Measurements from ENCODE around the gene PPP1R13B. TPM values are rescaled to one million over a fixed set of nuclear protein-coding genes. Genes with fewer than 3 reads are reported as not detected.
"Not testable (repeated sequence)": the region's sequence is repeated elsewhere in the genome, so short reads cannot be mapped to it uniquely, and the experiment has no call there.

PPP1R13B gene
- total RNA-seq, 1 experiment from 2014 or later = 3.0 TPM

DNA sequence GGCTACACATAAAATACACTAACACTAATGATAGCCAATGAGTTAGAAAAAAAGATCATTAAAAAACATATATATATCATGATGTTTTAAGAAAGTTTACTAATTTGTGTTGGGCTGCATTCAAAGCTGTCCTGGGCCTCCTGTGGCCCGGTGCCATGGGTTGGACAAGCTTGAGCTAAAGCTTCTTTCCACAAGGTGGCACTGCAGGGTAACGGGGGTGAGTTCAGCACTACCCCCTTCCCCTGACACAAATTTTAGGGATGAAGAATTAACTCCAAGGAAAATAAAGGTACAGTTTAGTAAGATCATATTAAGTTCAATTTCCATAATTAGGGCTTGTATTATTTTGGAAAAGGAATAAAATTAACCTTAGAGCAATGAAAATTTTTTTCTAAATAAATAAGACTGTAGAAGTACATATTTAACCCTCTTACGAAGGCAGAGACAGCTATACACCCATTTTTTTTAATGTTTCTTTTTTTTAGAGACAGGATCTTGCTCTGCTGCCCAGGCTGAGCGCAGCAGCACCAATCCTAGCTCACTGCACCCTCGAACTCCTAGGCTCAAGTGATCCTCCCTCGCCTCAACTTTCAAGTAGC is 38.9 kb downstream of the PPP1R13B start:
- Histone ChIP-seq H3K4me2 (ENCODE audit: low read depth, low read length, poor library complexity, severe bottlenecking) (no peak overlapping the region), H3K4me1 (ENCODE audit: low read length) (peaks cover 17% of the 10 kb centered on the region)
- peak; percentile 91 for DNase-seq

DNA sequence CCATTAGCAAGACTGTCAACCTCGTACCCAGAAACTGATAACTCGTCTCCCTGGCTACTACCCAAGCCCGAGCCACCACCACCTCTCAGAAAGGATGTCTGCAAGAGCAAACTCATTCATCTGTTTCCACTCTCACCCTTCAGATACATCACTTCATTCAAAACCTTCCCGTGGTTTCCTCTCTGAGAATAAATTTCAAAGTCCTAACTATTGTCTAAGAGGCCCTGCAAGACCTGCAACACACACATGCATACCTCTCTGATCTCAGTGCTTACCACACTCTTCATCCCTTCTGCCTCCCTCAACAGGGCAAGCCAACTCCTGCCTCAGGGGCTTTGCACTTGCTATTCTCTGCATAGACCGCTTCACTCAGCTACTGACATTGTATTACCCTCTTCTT is 40.6 kb downstream of the PPP1R13B start:
- H3K4me2 ChIP-seq (ENCODE audit: low read depth, low read length, poor library complexity, severe bottlenecking) = no peak overlapping the region

More for the DNA sequence above, 38.9 kb downstream of the PPP1R13B start:
- Histone ChIP-seq H3K79me2 (ENCODE audit: low read length) (no peaks in the 10 kb centered on the region), H3K27ac (ENCODE audit: low read length) (no peak overlapping the region), H3K9ac (ENCODE audit: low read length) (no peak overlapping the region), H3K9me3 (ENCODE audit: low read length) (no peaks in the 10 kb centered on the region), H3K4me3 (ENCODE audit: low read length) (no peak overlapping the region), H3K27me3 (ENCODE audit: low read length) (no peaks in the 10 kb centered on the region), H2AFZ (ENCODE audit: low read length) (no peak overlapping the region), H3K36me3 (ENCODE audit: insufficient read depth, low read length) (no peaks in the 10 kb centered on the region), H3K9me2 (replicated peaks; ENCODE audit: insufficient read depth, low read length) (no peaks in the 10 kb centered on the region), H4K20me1 (ENCODE audit: insufficient read depth, low read depth, low read length) (peaks cover 5% of the 10 kb centered on the region; the same call in 1 of the 2 replicates)

DNA sequence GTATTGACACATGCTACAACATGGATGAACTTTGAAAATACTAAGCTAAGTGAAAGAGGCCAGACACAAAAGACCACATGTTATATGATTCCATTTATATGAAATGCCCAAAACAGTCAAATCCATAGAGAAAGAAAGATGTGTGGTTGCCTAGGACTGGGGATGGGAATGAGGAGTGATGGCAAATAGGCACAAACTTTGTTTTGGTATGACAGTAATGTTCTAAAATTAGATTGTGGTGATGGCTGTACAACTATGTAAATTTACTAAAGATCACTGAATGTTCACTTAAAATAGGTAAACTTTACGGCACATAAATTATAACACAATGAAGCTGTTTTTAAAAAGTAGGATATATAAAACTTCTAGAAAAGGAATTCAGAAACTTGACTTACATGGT is 41.7 kb downstream of the PPP1R13B start:
- Histone ChIP-seq H3K4me1 (ENCODE audit: low read length) (peaks cover 17% of the 10 kb centered on the region), H4K20me1 (ENCODE audit: insufficient read depth, low read depth, low read length) (peaks cover 5% of the 10 kb centered on the region; the same call in 1 of the 2 replicates), H3K27ac (ENCODE audit: low read length) (no peak overlapping the region), H3K4me3 (ENCODE audit: low read length) (no peak overlapping the region), H3K4me2 (ENCODE audit: low read depth, low read length, poor library complexity, severe bottlenecking) (no peak overlapping the region), H3K36me3 (ENCODE audit: insufficient read depth, low read length) (no peaks in the 10 kb centered on the region), H3K27me3 (ENCODE audit: low read length) (no peaks in the 10 kb centered on the region), H3K9me3 (ENCODE audit: low read length) (no peaks in the 10 kb centered on the region), H2AFZ (ENCODE audit: low read length) (no peak overlapping the region), H3K9ac (ENCODE audit: low read length) (no peak overlapping the region), H3K9me2 (replicated peaks; ENCODE audit: insufficient read depth, low read length) (no peaks in the 10 kb centered on the region), H3K79me2 (ENCODE audit: low read length) (no peaks in the 10 kb centered on the region)
- DNase-seq = no peak

More for the DNA sequence above, 40.6 kb downstream of the PPP1R13B start:
- Histone ChIP-seq H3K36me3 (ENCODE audit: insufficient read depth, low read length) (no peaks in the 10 kb centered on the region), H3K4me1 (ENCODE audit: low read length) (peaks cover 17% of the 10 kb centered on the region), H4K20me1 (ENCODE audit: insufficient read depth, low read depth, low read length) (peaks cover 5% of the 10 kb centered on the region; the same call in 1 of the 2 replicates), H3K27me3 (ENCODE audit: low read length) (no peaks in the 10 kb centered on the region), H3K27ac (ENCODE audit: low read length) (no peak overlapping the region), H2AFZ (ENCODE audit: low read length) (no peak overlapping the region), H3K9me3 (ENCODE audit: low read length) (no peaks in the 10 kb centered on the region), H3K9me2 (replicated peaks; ENCODE audit: insufficient read depth, low read length) (no peaks in the 10 kb centered on the region), H3K4me3 (ENCODE audit: low read length) (no peak overlapping the region), H3K9ac (ENCODE audit: low read length) (no peak overlapping the region), H3K79me2 (ENCODE audit: low read length) (no peaks in the 10 kb centered on the region)
- no peak for DNase-seq

DNA sequence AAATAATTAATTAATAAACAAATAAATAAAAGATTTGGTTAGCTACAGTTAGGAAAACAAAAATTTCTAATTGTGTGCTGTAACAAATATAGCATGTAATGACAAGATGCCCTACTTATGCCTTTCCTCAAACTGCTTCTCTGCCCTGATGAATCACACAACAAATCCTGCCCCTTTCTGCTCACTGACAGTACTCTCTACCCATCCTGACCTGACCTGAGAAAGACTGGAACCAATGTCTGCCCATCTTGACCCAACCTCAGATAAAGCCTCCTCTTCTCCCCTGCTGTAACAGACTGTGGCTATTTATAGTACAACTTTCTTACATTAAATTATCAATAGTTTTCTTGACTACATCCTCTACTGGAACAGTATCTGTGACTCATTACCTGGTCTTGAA is 43.7 kb downstream of the PPP1R13B start:
- peaks cover 5% of the 10 kb centered on the region; the same call in 1 of the 2 replicates for H4K20me1 ChIP-seq (ENCODE audit: insufficient read depth, low read depth, low read length)
- no peaks in the 10 kb centered on the region for H3K27me3 ChIP-seq (ENCODE audit: low read length)
- H3K9me3 ChIP-seq (ENCODE audit: low read length) = no peaks in the 10 kb centered on the region
- H3K4me1 ChIP-seq (ENCODE audit: low read length) = peaks cover 17% of the 10 kb centered on the region
- no peaks in the 10 kb centered on the region for H3K36me3 ChIP-seq (ENCODE audit: insufficient read depth, low read length)
- H3K4me3 ChIP-seq (ENCODE audit: low read length) = no peak overlapping the region
- no peak overlapping the region for H2AFZ ChIP-seq (ENCODE audit: low read length)
- DNase-seq = no peak
- no peaks in the 10 kb centered on the region for H3K9me2 ChIP-seq (replicated peaks; ENCODE audit: insufficient read depth, low read length)
- no peak overlapping the region for H3K9ac ChIP-seq (ENCODE audit: low read length)
- no peaks in the 10 kb centered on the region for H3K79me2 ChIP-seq (ENCODE audit: low read length)
- no peak overlapping the region for H3K4me2 ChIP-seq (ENCODE audit: low read depth, low read length, poor library complexity, severe bottlenecking)
- no peak overlapping the region for H3K27ac ChIP-seq (ENCODE audit: low read length)

DNA sequence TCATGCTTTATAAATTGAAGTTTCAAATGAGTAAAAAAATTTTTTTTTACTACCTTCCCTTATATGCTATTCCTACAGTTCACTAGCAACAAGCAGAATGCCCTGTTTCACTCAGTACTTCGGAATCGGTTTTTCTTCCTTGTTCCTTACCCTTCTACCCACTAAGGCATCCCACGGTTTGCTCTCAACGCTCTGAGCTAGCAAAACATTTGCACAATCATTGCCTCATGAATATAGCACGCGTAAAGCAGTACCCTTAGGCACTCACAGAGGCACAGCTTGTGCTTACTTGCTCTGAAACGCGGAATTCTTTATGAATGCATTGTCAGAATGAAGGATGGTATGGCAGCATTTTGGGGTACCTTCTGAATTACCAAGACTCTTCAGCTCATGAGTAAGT is 45.0 kb downstream of the PPP1R13B start:
- no peak overlapping the region for H3K4me2 ChIP-seq (ENCODE audit: low read depth, low read length, poor library complexity, severe bottlenecking)
- H4K20me1 ChIP-seq (ENCODE audit: insufficient read depth, low read depth, low read length) = peaks cover 5% of the 10 kb centered on the region; the same call in 1 of the 2 replicates
- DNase-seq = no peak
- H3K4me1 ChIP-seq (ENCODE audit: low read length) = peaks cover 17% of the 10 kb centered on the region
- no peak overlapping the region for H3K4me3 ChIP-seq (ENCODE audit: low read length)
- H3K27me3 ChIP-seq (ENCODE audit: low read length) = no peaks in the 10 kb centered on the region
- H3K9ac ChIP-seq (ENCODE audit: low read length) = no peak overlapping the region
- no peaks in the 10 kb centered on the region for H3K9me2 ChIP-seq (replicated peaks; ENCODE audit: insufficient read depth, low read length)
- H3K36me3 ChIP-seq (ENCODE audit: insufficient read depth, low read length) = no peaks in the 10 kb centered on the region
- H3K27ac ChIP-seq (ENCODE audit: low read length) = no peak overlapping the region
- no peaks in the 10 kb centered on the region for H3K9me3 ChIP-seq (ENCODE audit: low read length)
- no peaks in the 10 kb centered on the region for H3K79me2 ChIP-seq (ENCODE audit: low read length)
- H2AFZ ChIP-seq (ENCODE audit: low read length) = no peak overlapping the region

DNA sequence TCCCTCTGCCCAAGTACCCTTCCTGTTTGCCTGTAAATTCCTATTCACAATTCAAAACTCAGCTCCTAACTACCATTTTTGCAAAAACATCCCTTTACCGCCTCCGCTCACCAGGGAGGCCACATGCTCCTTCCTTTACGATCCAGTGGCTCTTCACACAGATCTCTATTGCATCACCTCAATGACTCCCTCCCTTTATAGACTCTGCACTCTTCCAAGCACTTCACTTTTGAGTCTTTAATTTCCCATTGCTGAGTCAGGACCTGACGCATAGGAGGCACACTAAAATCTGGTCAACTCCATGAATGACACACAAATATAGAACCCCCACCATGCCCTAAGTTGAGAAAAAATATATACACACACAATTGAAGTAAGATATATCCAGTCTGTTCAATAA is 45.9 kb downstream of the PPP1R13B start:
- H3K9me2 ChIP-seq (replicated peaks; ENCODE audit: insufficient read depth, low read length) = no peaks in the 10 kb centered on the region
- H3K4me3 ChIP-seq (ENCODE audit: low read length) = no peak overlapping the region
- no peaks in the 10 kb centered on the region for H3K79me2 ChIP-seq (ENCODE audit: low read length)
- no peak overlapping the region for H3K4me2 ChIP-seq (ENCODE audit: low read depth, low read length, poor library complexity, severe bottlenecking)
- peaks cover 17% of the 10 kb centered on the region for H3K4me1 ChIP-seq (ENCODE audit: low read length)
- DNase-seq = no peak
- H3K9me3 ChIP-seq (ENCODE audit: low read length) = no peaks in the 10 kb centered on the region
- no peak overlapping the region for H3K9ac ChIP-seq (ENCODE audit: low read length)
- H2AFZ ChIP-seq (ENCODE audit: low read length) = no peak overlapping the region
- no peak overlapping the region for H3K27ac ChIP-seq (ENCODE audit: low read length)
- H4K20me1 ChIP-seq (ENCODE audit: insufficient read depth, low read depth, low read length) = peaks cover 1% of the 10 kb centered on the region; the same call in 1 of the 2 replicates
- H3K27me3 ChIP-seq (ENCODE audit: low read length) = no peaks in the 10 kb centered on the region
- H3K36me3 ChIP-seq (ENCODE audit: insufficient read depth, low read length) = no peaks in the 10 kb centered on the region

DNA sequence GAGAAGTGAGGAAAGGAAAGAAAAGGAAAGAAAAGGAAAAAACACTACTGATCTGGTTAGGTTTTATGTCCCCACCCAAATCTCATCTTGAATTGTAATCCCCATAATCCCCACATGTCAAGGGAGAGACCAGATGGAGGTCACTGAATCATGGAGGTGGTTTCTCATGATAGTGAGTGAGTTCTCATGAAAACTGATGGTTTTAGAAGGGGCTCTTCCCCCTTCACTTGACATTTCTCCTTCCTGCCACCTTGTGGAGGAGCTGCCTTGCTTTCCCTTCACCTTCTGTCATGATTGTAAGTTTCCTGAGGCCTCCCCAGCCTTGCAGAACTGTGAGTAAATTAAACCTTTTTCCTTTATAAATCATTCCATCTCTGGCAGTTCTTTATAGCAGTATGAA is 54.2 kb downstream of the PPP1R13B start:
- H3K9ac ChIP-seq (ENCODE audit: low read length); H3K27me3 ChIP-seq (ENCODE audit: low read length); H3K4me2 ChIP-seq (ENCODE audit: low read depth, low read length, poor library complexity, severe bottlenecking); H3K36me3 ChIP-seq (ENCODE audit: insufficient read depth, low read length); H3K79me2 ChIP-seq (ENCODE audit: low read length); H3K4me1 ChIP-seq (ENCODE audit: low read length); H3K9me3 ChIP-seq (ENCODE audit: low read length); H3K27ac ChIP-seq (ENCODE audit: low read length); H3K4me3 ChIP-seq (ENCODE audit: low read length); H2AFZ ChIP-seq (ENCODE audit: low read length); H4K20me1 ChIP-seq (ENCODE audit: insufficient read depth, low read depth, low read length); H3K9me2 ChIP-seq (replicated peaks; ENCODE audit: insufficient read depth, low read length): not testable (repeated sequence)
- peak; percentile 66 for DNase-seq

DNA sequence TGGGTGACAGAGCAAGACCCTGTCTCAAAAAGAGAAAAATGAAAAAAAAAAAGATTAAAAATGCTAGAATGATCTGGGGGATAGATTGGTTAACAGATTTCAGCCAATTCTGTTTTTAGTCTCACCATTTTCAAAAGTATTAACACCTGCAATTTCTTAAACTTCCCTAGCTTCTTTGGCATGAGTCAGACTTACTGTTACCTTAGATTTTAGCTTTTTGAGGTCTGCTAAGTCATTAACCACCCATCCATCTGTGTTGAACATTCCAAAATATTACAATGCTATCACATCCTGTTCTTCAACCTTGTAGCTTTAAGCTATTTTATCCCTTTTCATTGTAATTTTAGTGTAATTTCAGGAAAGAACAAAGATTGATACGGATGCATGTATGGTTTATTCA is 59.3 kb downstream of the PPP1R13B start:
- Histone ChIP-seq H3K27me3 (ENCODE audit: low read length) (no peaks in the 10 kb centered on the region), H2AFZ (ENCODE audit: low read length) (no peak overlapping the region), H3K79me2 (ENCODE audit: low read length) (no peaks in the 10 kb centered on the region), H3K9me2 (replicated peaks; ENCODE audit: insufficient read depth, low read length) (no peaks in the 10 kb centered on the region), H3K4me3 (ENCODE audit: low read length) (no peak overlapping the region), H3K9me3 (ENCODE audit: low read length) (no peaks in the 10 kb centered on the region), H3K27ac (ENCODE audit: low read length) (no peak overlapping the region), H3K36me3 (ENCODE audit: insufficient read depth, low read length) (no peaks in the 10 kb centered on the region), H3K4me2 (ENCODE audit: low read depth, low read length, poor library complexity, severe bottlenecking) (no peak overlapping the region), H3K9ac (ENCODE audit: low read length) (no peak overlapping the region), H4K20me1 (ENCODE audit: insufficient read depth, low read depth, low read length) (no peaks in the 10 kb centered on the region), H3K4me1 (ENCODE audit: low read length) (no peaks in the 10 kb centered on the region)
- no peak for DNase-seq
